NOMO-1 treated with DMSO at 0.1 percent for 48 hours (cell line): Measurements from ENCODE around the gene SYNM.

Experiments
- DNase-seq: peaks from one replicate; lab custom pipeline; 2025; ENCODE audit not compliant: unreplicated experiment; lab: John Stamatoyannopoulos, UW

SYNM gene

DNA sequence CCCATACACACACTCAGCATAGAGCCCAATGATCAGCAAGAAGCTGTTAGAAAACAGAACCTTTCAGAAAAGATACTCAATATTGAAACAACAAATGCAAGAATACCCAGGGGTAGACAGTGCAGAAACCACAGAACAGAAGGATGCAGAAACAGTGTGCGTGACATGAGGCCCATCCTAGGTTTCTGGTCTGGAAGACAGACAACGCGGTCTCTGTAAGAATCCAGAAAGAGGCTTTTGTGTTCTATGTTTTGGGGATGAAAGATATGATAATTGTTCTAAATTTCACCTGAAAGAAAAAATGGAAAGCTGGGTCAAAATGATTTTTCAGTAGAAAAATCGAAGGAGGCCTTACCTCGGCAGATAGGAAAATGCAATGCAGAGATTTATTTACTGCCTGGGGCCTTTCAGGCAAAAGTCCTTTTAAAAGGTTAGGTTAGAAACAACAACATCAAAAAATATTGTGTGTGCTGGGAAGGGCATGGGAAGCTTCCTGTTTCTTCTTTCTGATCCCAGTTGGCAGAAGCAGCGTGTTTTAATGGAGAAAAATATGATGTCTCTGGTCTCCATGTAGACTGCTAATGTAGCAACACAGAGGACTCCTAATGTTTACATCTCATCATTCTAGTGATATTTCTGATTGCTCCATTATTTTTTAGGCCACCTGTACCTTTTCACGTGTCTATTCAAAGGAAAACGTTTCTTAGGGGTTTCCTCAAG is 17.0 kb downstream of the SYNM start:
- no peak for DNase-seq

DNA sequence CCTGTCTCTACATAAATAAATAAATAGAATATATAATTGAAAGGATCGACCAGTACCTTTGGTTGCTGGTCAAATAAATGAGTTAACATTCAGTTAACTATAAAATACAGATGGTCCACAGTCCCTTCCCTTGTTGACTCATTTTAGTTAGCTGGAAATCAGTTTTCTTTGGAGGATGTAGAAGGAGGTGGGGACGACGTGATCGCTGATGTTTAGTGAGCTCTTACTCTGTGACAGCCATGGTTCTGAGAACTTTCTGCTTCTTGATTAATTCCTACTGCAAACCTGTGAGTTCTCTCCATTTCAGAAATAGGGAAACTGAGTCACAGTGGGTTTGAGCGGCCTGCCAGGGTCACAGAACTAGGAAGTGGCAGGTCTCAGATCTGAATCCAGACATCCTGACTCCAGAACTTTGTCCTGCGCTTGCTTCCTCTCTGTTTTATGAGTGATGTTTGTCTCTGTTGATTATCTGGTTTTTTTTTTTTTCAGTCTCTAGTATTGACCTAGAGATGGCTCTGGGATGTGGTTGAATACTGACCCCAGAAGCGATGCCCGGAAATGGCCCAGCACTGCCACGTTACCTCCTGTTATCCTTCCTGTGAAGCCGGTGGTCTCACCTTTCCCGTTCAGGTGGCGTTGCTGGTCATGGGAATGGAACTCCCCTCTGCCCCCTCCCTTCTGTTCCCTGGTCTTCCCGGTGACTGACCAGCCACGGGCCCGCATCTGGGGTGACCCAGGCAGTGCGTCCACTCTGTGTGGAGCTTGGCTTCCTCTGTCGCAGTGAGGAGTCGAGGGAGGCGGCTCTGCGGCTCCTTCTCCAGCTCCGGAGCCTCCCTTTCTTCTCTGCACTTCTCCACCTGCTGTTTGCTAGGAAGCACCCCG is 18.2 kb downstream of the SYNM start:
- no peak for DNase-seq

DNA sequence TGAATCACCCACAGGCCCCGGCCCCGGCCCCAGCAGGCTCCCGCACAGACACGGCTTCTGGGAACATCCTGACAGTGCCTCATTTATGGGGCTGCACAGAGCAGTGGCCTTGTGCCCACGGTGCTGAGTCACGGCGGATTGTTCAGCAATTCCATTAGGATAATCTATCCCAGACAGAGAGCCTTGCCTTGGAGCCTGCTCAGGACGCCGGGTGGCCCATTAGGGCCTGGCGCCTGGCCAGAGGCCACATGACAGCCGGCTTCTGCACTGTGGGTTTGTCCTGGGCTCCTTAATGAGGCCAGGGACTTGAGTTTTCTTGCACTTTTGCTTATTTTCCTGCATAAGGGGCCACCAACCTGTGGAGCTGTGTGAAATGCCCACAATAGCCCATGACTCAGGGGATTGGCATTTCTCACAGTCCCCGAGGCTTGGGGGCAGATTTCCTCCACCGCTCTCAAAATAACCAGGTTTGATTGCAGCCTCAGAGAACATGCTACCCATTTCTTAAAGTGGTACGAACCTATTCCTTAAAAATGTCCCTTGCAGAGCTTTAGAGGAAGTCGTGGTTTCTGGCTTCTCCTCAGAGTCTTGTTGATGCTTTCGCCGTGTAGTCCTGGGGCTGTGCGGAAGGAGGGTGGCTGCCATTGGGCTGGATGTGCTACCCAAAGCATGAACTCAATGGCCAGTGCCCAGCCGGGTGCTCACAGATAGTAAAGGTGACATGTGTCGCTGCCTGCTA is 19.0 kb downstream of the SYNM start:
- peak; percentile 84 for DNase-seq

DNA sequence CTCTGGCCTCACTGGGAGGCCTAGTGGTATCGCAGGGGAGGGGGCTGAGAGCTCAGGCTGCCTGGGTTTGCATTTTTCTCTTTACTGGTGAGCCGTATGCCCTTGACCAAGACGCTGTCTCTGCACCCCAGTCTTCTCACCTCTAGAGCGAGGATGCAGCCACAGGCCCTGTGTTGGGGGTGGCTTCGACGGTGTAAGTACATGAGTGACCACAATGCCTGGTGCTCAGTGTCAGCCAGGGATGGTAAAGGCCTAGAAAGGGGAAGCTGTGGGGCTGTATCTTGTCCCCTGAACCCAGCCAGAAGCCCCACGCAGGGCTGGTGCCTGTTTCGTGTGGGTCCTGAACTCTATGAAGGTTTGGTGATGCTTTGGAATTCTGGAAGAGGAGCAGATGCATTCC is 19.8 kb downstream of the SYNM start:
- no peak for DNase-seq

DNA sequence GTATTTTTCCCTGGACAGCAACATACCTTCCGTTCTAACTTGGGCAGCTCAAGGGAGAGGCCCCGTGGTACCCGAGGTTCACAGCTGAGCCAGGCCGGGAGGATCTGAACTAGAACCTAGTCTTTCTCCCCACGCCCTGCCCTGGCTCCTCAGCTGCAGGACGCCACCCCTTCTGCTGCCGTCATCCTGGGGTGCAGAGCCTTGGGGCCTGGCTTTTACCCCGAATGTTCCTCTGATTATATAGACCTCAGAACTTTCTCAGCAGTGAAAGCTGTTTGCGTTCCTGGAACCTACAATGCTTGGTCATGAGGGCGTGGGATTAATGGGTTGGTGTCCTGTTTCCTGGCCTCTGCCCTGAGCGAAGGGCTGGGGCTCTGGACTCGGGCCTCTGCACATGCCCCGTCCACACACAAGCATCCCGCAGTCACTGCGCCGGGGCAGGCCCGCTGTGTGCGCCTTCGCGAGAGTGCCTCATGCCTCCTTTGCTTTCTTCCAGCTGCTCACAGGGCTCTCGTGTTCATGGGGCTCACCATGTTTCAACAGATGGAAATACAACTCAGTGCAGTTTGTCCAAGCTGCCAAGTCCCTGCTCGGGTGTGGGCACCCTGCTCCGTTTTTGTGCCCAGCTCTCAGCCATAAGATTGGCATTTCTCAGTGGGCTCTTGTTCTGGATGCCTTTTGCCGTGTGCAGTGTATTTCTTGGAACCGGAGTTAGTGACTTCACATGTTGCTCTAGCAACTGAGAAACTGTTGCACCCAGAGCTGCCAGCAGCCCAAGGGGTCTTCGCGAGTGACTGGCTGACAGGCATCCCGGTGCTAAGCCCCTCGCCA is 20.4 kb downstream of the SYNM start:
- DNase-seq = no peak

DNA sequence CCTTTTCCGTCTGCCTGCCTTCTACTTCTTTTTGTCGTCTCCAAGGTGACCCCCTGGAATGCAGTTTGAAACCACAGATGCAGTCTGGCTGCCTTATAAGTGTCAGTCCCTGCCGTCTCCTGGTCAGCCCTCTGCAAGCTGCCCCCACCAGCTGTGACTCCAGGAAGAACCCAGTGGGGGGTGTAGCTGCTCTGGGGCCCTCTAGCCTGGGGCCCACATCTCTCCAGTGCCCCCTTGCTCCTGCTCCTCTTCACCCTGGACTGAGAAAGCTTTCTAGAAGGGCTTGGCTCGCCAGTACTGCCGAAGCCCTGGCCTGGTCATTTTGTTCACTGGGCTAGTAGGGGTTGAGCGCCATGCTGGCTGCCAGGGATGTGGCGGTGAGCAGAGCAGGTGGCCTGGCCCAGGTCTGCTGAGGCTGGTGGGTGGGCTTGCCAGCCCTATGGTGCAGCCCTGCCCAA is 21.3 kb downstream of the SYNM start:
- DNase-seq = no peak

DNA sequence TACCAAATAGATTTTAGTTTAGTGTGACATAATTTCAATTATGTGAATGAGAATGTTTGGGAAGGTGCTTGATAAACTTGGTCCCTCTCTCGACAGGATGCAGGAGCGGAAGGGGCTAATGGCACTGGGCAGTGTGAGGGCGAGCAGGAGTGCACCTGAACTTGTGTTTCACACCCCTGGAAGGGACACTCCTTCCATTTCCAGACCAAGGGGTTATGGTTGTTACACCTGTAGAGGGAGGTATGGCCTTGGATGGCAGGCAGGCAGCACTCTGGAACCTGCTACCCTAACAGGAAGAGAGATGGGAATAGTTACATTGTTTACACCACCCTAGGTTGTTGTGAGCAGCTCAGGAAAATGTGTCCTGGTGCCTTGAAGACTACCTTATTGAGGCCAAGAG is 22.1 kb downstream of the SYNM start:
- DNase-seq = no peak

DNA sequence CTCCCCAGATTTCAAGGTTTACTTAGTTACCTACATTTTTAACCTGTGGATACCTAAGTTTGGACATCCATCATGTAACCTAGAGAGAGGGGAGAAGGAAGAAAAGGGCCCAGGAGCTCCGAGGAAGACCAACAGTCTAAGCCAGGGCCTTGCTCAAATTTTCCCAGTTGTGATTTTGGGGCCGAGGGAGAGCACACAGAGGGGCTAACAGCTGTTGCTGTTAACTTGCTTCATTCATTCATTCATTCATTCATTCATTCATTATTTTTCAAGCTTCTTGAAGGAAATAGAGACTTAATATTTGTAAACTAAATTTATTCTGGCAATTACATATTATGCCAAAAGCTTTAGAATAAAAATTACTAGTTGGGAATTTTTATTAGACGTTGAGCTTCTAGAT is 22.9 kb downstream of the SYNM start:
- no peak for DNase-seq

DNA sequence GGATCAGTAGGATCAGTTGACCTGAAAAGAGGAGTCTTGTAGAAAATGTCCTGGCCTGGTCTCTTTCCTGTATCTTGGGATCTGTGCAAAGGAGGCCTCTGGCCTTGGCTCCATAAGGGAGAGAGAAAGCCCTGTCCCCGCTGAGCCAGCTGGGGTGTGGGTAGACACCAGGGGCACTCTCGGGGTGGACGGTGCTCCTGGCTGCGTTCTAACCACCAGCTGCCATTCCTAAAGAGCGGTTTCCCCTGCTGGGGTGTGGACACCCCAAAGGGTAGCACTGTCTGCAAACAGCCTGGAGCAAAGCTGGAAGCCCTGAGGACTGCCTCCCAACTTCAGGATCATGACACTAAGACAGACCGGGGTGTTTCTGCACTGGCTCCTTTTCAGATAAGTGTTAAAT is 23.5 kb downstream of the SYNM start:
- no peak for DNase-seq

DNA sequence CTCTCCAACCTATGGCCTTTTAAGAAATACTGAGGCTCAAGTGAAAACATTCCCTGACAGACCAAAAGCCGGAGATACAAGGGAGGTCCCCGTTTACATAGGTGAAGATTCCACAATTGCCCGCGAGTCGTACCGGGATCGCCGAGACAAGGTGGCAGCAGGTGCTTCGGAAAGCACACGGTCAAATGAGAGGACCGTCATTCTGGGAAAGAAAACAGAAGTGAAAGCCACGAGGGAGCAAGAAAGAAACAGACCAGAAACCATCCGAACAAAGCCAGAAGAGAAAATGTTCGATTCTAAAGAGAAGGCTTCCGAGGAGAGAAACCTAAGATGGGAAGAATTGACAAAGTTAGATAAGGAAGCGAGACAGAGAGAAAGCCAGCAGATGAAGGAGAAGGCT is 24.8 kb downstream of the SYNM start:
- peak; percentile 27 for DNase-seq

DNA sequence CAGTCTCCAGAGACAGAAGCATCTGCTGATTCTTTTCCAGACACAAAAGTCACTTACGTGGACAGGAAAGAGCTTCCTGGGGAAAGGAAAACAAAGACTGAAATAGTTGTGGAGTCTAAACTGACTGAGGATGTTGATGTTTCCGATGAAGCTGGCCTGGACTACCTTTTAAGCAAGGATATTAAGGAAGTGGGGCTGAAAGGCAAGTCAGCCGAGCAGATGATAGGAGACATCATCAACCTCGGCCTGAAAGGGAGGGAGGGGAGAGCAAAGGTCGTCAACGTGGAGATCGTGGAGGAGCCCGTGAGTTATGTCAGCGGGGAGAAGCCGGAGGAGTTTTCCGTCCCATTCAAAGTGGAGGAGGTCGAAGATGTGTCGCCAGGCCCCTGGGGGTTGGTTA is 25.4 kb downstream of the SYNM start:
- DNase-seq = no peak

DNA sequence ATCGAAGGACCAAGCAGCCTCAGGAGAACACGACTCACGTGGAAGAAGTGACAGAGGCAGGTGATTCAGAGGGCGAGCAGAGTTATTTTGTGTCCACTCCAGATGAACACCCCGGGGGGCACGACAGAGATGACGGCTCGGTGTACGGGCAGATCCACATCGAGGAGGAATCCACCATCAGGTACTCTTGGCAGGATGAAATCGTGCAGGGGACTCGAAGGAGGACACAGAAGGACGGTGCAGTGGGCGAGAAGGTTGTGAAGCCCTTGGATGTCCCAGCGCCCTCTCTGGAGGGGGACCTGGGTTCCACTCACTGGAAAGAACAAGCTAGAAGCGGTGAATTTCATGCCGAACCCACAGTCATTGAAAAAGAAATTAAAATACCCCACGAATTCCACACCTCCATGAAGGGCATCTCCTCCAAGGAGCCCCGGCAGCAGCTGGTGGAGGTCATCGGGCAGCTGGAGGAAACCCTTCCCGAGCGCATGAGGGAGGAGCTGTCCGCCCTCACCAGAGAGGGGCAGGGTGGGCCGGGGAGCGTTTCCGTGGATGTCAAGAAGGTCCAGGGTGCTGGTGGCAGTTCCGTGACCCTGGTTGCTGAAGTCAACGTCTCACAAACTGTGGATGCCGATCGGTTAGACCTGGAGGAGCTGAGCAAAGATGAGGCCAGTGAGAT is 26.0 kb downstream of the SYNM start:
- no peak for DNase-seq

DNA sequence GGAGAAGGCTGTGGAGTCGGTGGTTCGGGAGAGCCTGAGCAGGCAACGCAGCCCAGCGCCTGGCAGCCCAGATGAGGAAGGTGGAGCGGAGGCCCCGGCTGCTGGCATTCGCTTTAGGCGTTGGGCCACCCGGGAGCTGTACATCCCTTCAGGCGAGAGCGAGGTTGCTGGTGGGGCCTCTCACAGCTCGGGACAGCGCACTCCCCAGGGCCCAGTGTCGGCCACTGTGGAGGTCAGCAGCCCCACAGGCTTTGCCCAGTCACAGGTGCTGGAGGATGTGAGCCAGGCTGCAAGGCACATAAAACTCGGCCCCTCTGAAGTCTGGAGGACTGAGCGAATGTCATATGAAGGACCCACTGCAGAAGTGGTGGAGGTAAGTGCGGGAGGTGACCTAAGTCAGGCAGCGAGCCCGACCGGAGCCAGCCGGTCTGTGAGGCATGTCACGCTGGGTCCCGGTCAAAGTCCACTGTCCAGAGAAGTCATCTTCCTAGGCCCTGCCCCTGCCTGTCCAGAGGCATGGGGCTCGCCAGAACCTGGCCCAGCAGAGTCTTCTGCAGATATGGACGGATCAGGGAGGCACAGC is 26.7 kb downstream of the SYNM start:
- DNase-seq = no peak

DNA sequence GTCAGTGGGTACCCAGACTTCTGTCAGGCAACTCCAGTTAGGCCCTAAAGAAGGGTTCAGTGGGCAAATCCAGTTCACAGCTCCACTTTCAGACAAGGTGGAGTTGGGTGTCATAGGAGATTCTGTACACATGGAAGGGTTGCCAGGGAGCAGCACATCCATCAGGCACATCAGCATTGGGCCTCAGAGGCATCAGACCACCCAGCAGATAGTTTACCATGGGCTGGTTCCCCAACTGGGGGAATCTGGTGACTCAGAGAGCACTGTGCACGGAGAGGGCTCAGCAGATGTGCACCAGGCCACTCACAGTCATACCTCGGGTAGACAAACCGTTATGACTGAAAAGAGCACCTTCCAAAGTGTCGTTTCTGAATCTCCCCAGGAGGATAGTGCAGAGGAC is 27.2 kb downstream of the SYNM start:
- DNase-seq = no peak

DNA sequence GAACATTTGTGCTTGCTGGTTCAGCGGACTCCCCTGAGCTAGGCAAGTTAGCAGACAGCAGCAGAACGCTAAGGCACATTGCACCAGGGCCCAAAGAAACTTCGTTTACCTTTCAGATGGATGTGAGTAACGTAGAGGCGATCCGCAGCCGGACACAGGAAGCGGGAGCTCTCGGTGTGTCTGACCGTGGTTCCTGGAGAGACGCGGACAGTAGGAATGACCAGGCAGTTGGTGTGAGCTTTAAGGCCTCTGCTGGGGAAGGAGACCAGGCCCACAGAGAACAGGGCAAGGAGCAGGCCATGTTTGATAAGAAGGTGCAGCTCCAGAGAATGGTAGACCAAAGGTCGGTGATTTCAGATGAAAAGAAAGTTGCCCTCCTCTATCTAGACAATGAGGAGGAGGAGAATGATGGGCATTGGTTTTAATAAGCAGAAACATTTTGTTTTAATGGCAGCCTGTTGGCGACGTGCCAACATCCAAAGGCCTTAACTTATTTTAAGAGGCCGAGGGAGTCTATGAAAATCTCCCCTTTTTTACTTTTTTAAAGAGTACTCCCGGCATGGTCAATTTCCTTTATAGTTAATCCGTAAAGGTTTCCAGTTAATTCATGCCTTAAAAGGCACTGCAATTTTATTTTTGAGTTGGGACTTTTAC is 27.9 kb downstream of the SYNM start:
- no peak for DNase-seq

DNA sequence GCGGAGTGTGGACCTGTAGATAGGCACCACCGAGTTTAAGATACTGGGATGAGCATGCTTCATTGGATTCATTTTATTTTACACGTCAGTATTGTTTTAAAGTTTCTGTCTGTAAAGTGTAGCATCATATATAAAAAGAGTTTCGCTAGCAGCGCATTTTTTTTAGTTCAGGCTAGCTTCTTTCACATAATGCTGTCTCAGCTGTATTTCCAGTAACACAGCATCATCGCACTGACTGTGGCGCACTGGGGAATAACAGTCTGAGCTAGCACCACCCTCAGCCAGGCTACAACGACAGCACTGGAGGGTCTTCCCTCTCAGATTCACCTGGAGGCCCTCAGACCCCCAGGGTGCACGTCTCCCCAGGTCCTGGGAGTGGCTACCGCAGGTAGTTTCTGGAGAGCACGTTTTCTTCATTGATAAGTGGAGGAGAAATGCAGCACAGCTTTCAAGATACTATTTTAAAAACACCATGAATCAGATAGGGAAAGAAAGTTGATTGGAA is 29.5 kb downstream of the SYNM start:
- DNase-seq = no peak

DNA sequence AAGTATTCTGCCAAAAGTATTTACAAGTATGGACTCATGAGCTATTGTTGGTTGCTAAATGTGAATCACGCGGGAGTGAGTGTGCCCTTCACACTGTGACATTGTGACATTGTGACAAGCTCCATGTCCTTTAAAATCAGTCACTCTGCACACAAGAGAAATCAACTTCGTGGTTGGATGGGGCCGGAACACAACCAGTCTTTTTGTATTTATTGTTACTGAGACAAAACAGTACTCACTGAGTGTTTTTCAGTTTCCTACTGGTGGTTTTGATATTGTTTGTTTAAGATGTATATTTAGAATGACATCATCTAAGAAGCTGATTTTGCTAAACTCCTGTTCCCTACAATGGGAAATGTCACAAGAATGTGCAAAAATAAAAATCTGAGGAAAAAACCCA is 30.3 kb downstream of the SYNM start:
- DNase-seq = no peak

DNA sequence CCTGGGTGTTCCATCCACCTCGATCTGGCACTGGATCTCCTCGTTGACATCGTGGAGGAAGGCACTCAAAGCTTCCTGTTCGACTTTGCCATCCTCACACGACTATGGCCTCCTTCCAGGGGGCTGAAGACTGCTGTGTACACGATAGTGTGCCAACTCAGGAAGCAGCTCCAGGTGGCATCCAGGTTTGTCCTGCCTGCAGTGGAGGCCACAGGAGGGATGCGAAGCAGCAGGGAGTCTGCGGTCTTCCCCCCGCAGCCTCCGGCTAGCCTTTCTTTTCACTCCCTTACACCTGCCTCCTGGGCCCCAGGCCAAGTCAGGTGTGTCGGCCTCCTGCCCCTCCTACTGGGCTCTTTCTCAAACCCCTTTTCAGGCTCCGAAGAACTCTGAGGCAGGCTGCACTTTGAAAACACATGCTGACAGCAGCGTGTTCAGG is 32.2 kb downstream of the SYNM start:
- DNase-seq = no peak

DNA sequence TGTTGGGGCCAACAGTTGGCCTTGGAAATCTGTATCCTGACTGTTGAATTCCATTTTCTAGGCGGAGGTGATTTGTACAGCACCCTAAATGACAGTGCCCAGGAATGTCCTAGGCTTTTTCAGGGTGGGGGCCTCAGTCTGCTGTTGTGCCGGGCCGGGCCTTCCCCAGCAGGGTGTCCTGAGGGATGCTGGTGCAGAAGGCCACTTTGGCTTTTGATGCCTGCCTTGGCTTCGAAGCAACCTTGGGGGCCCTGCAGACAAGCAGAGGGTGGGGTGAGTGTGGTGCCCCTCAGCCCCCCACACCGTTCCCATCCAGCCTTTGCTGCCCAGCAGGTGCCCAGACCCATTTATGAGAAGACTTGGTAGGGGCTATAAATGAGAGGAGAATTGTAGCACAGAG is 33.0 kb downstream of the SYNM start:
- no peak for DNase-seq
